HG03066 (cell line): Measurements from ENCODE around the gene HDAC9.

Source experiments
- ATAC-seq: cut with Tn5 transposase; IDR thresholded peaks from one replicate; pipeline ENCODE4 v1.9.1; 2021; ENCODE audit warnings: low read depth; ENCODE audit not compliant: unreplicated experiment

Gene HDAC9

DNA sequence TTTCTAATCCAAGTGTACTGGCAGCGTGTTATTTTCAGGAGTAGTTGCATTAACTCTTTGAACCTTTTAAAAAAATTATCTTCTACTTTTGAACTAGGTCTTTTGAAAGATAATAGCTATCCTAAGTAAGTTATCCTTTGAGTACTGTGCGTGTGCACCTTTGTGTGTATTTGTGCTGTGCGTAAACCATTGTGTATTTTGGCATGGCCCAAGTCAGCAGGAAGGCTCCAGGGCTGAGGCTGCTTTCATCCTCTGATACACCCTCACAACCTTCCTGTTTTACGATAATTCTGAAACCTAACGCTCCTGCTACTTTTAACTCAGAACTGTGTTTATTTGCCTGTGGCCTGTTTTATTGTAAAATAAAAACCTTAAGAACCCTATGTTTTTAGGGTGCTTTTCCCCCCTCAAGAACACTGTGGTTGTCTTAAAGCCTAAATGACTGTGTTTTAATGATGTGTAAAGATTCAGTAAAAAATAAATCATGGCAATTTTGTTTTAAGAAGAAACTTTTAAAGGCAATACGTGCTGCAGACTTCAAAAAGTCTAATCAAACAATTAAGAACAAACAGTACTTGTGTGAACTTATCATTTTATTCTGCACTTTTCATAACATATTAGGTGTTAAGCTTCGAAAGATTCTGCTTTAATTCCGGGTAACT, 57.5 kb downstream of the HDAC9 start:
- ATAC-seq: no peak

DNA sequence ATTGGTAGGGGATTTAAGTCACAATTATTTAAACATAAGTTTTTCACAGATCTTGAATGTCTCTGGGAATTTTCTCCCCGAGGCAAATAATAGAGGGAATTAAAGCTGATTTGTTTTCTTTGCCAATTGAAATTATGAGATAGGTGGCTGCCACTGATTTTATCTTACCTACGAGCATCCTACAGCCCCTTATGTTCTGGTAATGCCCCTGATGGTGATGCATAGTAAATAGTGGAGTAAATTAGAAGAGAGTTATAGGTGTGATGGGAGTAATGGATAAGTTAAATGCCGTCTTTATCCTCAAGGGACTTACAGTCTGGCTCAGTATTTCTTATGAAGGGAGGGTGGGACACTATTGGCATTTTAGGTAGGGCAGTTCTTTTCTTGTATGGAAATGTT, 58.1 kb downstream of the HDAC9 start:
- ATAC-seq: no peak

- no peak for ATAC-seq
Measured at GRCh38 chr7:18555120-18555519, 59.6 kb downstream of the HDAC9 start.

DNA sequence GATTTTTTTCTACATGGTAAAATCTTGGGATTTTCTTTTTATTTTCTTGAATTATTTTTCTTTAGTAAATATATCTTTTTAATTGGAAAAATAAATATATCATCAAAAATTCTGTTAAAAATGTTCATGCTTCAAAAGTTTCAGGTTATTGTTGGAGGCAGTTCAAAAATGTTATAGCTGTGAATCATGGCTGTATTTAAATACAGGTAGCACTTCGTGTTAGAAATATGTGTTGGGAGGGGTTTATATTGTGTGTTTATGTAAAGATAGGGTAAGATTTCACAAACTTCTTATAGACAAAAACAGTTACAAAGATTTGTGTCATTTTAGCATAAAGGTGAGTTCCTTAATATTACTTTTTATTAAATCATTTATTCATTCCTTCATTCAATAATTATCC, 60.4 kb downstream of the HDAC9 start:
- ATAC-seq: no peak

- ATAC-seq: no peak
Measured at GRCh38 chr7:18558503-18558902, 63.0 kb downstream of the HDAC9 start.

GRCh38 chr7:18558910-18559309, 63.4 kb downstream of the HDAC9 start:
- no peak for ATAC-seq

DNA sequence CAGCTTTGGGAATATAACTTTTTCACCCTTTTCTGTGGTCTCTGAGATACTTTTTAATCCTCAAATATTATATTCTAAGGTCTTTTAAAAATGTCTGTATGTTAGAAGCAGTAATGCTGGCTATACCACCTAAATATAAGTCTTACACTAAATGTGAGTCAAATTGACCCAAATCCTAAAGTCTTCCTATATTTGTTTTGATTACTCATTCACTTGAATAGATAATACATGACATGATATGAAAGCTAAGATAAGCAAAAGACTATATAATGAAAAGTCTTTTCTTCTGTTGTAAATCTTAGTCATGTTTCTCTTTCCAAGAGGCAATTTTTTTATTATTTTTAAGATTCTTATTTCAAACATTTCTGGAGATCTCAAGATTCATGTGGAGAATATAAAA, 64.2 kb downstream of the HDAC9 start:
- no peak for ATAC-seq

GRCh38 chr7:18564779-18565178, 69.2 kb downstream of the HDAC9 start:
- no peak for ATAC-seq

DNA sequence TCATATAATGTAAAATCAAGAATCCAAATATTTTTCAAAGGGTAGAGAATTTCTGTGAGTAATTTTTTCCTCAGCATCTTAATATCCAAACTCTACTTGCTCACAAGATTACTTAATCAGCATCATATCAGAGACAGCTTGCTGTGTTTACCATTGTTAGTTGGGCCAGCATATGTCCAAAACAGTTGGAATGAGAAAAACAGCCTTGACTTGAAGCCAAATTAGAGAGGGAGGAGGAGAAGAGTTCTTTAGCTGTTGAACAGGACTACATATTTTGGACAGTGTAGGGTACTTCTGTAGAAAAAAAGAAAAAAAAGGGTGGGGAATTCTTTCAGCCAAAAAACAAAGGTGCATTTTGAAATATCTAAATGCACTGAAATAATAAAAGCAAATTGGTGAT, 69.8 kb downstream of the HDAC9 start:
- no peak for ATAC-seq

GRCh38 chr7:18566205-18566604, 70.7 kb downstream of the HDAC9 start:
- no peak for ATAC-seq

- peak; percentile 95 for ATAC-seq
Measured at GRCh38 chr7:18566829-18567228, 71.3 kb downstream of the HDAC9 start.

DNA sequence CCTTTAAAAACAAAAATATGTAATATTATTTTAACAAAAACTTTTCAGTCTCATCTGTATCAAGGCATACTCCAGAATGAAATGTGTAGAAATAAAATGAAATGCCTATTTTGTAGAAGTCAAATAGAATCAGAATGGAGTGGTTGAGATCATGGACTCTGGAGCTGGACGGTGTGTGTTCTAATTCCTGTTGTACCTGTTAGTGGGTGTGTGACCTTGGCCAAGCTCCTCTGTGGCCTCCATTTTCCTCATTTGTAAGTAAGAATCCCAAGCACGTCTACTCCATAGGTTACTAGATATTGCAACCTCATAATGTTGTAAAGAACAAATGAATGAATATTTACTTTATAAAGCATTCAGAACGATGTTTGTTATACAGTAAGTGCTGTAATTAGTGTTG, 74.9 kb downstream of the HDAC9 start:
- no peak for ATAC-seq

GRCh38 chr7:18570890-18571478, 75.4 kb downstream of the HDAC9 start:
- no peak for ATAC-seq

DNA sequence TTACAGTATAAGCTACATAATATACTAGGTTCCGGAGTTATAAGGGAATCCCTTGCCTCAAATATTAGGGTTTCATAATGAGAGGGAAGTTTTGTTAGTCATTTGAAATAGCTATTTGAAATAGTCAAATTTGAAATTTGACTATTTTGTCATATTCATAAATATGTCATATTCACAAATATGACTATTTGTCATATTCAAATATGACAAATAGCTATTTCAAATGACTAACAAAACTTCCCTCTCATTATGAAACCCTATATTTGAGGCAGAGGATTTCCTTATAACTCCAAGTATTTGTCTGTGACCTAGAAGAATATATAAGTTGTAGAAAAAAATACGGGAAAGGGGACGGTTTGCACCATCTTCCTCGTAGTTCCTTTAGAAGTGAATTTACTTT, 76.6 kb downstream of the HDAC9 start:
- no peak for ATAC-seq

GRCh38 chr7:18572885-18573284, 77.3 kb downstream of the HDAC9 start:
- ATAC-seq: no peak

GRCh38 chr7:18573410-18574234, 78.1 kb downstream of the HDAC9 start:
- ATAC-seq: no peak

DNA sequence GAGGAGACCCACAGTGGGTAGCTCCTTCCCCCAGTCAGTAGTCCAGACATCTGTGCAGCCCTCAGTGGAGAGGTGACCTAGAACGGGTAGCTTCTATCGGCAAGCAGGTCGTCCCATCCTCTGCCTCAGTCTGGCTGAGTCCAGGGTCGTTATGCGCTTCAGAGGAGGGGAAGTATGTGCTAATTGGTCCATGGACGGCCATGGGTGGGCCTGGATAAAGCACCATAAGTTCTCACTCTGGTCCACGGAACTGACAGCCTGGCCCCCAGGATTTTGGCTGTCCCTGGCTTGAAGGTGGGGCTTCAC, 78.6 kb downstream of the HDAC9 start:
- no peak for ATAC-seq

GRCh38 chr7:18574676-18575075, 79.1 kb downstream of the HDAC9 start:
- no peak for ATAC-seq

- no peak for ATAC-seq
Measured at GRCh38 chr7:18575622-18576572, 80.3 kb downstream of the HDAC9 start.

- no peak for ATAC-seq
Measured at GRCh38 chr7:18577096-18577771, 81.7 kb downstream of the HDAC9 start.
